Gastroesophageal sphincter (tissue), 4 donors: ENCODE measurements around the gene NTNG2. TPM values are rescaled to one million over a fixed set of nuclear protein-coding genes. Genes with fewer than 3 reads are reported as not detected.

Experiments used
- ATAC-seq: fragments of 150-250 bp; one replicate; pipeline ENCODE4 v1.9.1; 2016; ENCODE audit warnings: mild to moderate bottlenecking, moderate library complexity
- H3K27ac ChIP-seq, 4 donors: fragments of 200-600 bp; sonication (generic) in 3 of 4; 1 replicate in 3 of 4; 2 replicates in 1 of 4; pipeline ENCODE4 v1.5.1; 2016 to 2019
- H3K27me3 ChIP-seq: fragments of 200-600 bp; sonication (generic); one replicate; pipeline ENCODE4 v1.5.1; 2019
- H3K36me3 ChIP-seq, 2 donors: fragments of 200-600 bp; sonication (generic); one replicate each; pipeline ENCODE4 v1.5.1; 2019; ENCODE audit warnings: control low read depth in 1 of 2
- H3K4me1 ChIP-seq, 3 donors: fragments of 200-600 bp; sonication (generic); 1 replicate in 2 of 3; 2 replicates in 1 of 3; pipeline ENCODE4 v1.5.1; 2016 to 2019; ENCODE audit warnings: control low read depth in 2 of 3
- H3K4me3 ChIP-seq, 2 donors: fragments of 200-600 bp; sonication (generic); one replicate each; pipeline ENCODE4 v1.5.1; 2019; ENCODE audit warnings: mild to moderate bottlenecking in 1 of 2, moderate library complexity in 1 of 2
- H3K9me3 ChIP-seq, 3 donors: fragments of 200-600 bp; sonication (generic); one replicate each; pipeline ENCODE4 v1.5.1; 2017 to 2019; ENCODE audit warnings: control low read depth in 2 of 3
- EP300 ChIP-seq: sonication (generic); formaldehyde crosslinking; IDR thresholded peaks from one replicate; pipeline ENCODE4 v1.6.1; 2017; ENCODE audit warnings: antibody characterized with exemption, mild to moderate bottlenecking
- POLR2A ChIP-seq, 2 donors: fragments of 450-650 bp; IDR thresholded peaks; one replicate each; pipeline ENCODE4 v1.6.1; 2017; ENCODE audit warnings: antibody characterized with exemption in 2 of 2, mild to moderate bottlenecking in 2 of 2, moderate library complexity in 1 of 2
- POLR2AphosphoS5 ChIP-seq: sonication (generic); formaldehyde crosslinking; IDR thresholded peaks from one replicate; pipeline ENCODE4 v1.6.1; 2017; ENCODE audit warnings: antibody characterized with exemption
- WGBS, 2 donors: methylation state at CpG; one replicate each; pipeline ENCODE4 v1.1.5; 2018; ENCODE audit warnings: low coverage in 1 of 2; 5-methylcytosine and 5-hydroxymethylcytosine counted together
- total RNA-seq, 4 donors: library from RNA; depleted of rRNA; stranded (reverse); fragments of >200 nt; gene quantifications; one replicate each; pipeline ENCODE4 v1.1.0, GENCODE V29; 2016
- TF ChIP-seq, protein P1 (sequence below), 4 experiments: fragments of 200-600 bp in 2 of 4; fragments of 450-650 bp in 2 of 4; sonication (generic) in 1 of 4; IDR thresholded peaks; one replicate each; pipeline ENCODE4 v1.5.1; 2017 to 2019; ENCODE audit warnings: antibody characterized with exemption in 4 of 4, mild to moderate bottlenecking in 2 of 4, moderate library complexity in 2 of 4

NTNG2 gene
- total RNA-seq, 4 donors from 2014 or later: 0.81 to 1.6 (median 1.3) TPM

DNA sequence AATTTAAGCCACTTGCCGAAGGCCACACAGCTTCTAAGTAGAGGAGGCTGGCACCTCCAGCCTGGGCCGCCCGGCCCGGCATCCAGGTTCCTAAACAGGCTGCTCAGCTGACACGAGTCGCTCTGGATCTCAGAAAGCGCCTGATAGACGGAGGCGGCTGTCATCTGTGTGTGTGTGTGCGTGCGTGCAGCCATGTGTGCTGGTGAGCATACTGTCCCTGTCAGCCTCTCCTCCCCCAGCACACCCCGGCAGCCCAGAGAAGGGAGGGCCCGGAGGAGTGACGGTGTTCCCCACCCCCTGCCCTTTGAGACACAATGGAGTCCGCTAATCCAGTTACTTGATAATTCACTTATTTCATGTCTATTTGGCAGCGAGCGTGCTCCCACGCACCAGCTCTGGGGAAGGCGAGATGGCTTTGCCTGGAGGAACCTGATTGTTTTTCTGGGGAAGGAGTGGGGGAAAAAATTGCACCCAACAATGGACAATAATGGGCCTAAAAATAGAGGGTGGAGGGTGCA lies 20.0 kb downstream of the NTNG2 start:
- ATAC-seq: no peak
- no peaks in the 10 kb centered on the region for H3K36me3 ChIP-seq
- H3K4me1 ChIP-seq: no peaks in the 10 kb centered on the region
- no peaks in the 10 kb centered on the region for H3K9me3 ChIP-seq
- H3K4me3 ChIP-seq: no peak overlapping the region
- 37% methylated on average over 3 of the region's 19 CpGs; no CpG with 5 or more reads in 1 of the 2 donors for WGBS, 2 donors
- H3K27ac ChIP-seq: no peak overlapping the region
- H3K27me3 ChIP-seq: peaks cover 83% of the 10 kb centered on the region
- no peak for TF ChIP-seq EP300
- no peak for TF ChIP-seq POLR2AphosphoS5
- TF ChIP-seq, protein P1, sequence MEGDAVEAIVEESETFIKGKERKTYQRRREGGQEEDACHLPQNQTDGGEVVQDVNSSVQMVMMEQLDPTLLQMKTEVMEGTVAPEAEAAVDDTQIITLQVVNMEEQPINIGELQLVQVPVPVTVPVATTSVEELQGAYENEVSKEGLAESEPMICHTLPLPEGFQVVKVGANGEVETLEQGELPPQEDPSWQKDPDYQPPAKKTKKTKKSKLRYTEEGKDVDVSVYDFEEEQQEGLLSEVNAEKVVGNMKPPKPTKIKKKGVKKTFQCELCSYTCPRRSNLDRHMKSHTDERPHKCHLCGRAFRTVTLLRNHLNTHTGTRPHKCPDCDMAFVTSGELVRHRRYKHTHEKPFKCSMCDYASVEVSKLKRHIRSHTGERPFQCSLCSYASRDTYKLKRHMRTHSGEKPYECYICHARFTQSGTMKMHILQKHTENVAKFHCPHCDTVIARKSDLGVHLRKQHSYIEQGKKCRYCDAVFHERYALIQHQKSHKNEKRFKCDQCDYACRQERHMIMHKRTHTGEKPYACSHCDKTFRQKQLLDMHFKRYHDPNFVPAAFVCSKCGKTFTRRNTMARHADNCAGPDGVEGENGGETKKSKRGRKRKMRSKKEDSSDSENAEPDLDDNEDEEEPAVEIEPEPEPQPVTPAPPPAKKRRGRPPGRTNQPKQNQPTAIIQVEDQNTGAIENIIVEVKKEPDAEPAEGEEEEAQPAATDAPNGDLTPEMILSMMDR (IDR thresholded peaks at IDR 0.05): no peak
- TF ChIP-seq POLR2A (IDR thresholded peaks at IDR 0.05): no peak

DNA sequence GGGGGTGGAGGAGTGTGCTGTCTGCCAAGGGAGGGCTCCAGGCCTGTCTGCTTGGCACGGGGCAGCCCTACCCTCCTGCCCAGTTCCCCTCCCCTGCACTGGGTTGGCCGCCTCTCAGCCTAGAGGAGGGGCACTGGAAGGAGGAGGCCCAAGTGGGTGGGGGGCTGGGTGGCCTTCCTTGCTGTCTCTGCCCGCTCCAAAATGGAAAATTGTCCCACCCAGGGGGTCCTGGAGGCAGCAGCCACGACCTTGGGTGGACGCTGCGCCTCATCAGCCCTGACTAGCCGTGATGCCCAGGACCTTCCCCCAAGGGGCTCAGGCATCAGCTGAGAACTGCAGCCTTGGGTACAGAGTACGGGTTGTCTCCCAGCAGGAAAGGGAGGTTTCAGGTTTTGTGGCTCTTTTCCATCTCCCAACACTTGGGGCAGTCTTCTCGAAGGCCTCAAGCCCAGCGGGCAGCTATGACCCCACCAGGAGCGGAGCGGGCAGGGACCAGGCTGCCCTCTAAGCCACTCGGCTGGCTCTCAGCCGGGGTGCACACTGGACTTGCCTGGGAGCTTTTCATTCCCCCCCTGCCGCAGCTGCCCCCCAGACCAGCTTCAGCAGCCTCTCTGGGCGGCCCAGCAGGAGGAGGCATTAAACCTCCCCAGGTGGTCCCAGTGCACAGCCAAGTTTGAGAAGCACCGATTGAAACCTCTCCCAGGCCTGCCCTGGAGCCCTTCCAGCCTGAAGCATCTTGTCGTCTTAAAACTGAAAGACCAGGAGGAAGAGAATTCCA lies 20.6 kb downstream of the NTNG2 start:
- no peaks in the 10 kb centered on the region for H3K4me1 ChIP-seq
- no peak for ATAC-seq
- 0% methylated on average over 1 of the region's 18 CpGs; no CpG with 5 or more reads in 1 of the 2 donors for WGBS, 2 donors
- no peak overlapping the region for H3K4me3 ChIP-seq
- H3K27me3 ChIP-seq: peaks cover 87% of the 10 kb centered on the region
- no peaks in the 10 kb centered on the region for H3K9me3 ChIP-seq
- no peak overlapping the region for H3K27ac ChIP-seq
- TF ChIP-seq EP300 (no peak), POLR2AphosphoS5 (no peak), POLR2A (IDR thresholded peaks at IDR 0.05) (no peak)
- TF ChIP-seq, protein P1 (IDR thresholded peaks at IDR 0.05): no peak
- no peaks in the 10 kb centered on the region for H3K36me3 ChIP-seq

DNA sequence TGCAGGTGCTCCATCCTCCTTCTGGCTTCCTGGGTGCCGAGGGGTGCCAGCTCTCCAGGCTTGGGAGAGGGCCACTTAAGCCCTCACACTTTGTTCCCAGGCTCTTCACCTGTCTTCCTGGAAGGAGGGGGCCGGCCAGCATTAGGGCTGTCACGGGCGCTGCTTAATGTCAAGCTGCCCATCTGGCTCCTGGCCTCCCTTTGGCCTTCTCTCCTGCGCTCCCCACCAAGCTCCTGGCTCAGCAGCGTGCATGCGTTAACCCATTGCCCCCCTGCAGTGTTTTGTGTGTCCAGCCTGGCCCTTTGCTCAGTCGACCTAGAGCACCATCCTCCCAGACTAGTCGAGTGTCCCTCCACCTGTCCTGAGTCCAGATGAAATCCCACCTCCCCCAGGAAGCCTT lies 21.3 kb downstream of the NTNG2 start:
- peaks cover 89% of the 10 kb centered on the region for H3K27me3 ChIP-seq
- H3K4me1 ChIP-seq: no peaks in the 10 kb centered on the region
- TF ChIP-seq EP300 (no peak), POLR2AphosphoS5 (no peak), POLR2A (IDR thresholded peaks at IDR 0.05) (no peak)
- TF ChIP-seq, protein P1 (IDR thresholded peaks at IDR 0.05): no peak
- no peak overlapping the region for H3K27ac ChIP-seq
- no peaks in the 10 kb centered on the region for H3K36me3 ChIP-seq
- WGBS, 2 donors: 26% methylated on average over 6 of the region's 9 CpGs; no CpG with 5 or more reads in 1 of the 2 donors
- H3K4me3 ChIP-seq: no peak overlapping the region
- H3K9me3 ChIP-seq: no peaks in the 10 kb centered on the region
- no peak for ATAC-seq

DNA sequence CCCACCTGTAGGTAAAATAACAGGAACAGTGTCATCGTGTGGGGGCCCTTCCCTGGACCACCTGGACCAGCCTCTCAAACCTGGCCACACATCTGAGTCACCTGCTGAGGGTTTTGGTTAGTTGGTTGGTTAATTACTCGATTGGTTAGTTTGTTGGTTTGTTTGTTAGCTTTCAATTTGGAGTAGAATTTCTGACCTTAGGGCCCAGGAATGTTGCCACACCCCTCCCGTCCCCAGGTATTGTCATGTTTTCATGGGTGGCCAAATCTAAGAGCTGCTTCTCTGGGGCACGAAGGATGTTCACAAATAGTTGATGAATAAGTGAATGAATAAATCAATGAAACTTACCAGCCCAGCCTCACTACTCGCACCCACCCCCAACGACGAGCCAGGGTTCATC lies 21.9 kb downstream of the NTNG2 start:
- no peaks in the 10 kb centered on the region for H3K9me3 ChIP-seq
- no peak overlapping the region for H3K27ac ChIP-seq
- H3K36me3 ChIP-seq: no peaks in the 10 kb centered on the region
- 67 to 71% methylated on average over 1 to 2 of the region's 7 CpGs for WGBS, 2 donors
- peaks cover 89% of the 10 kb centered on the region for H3K27me3 ChIP-seq
- no peak for ATAC-seq
- H3K4me3 ChIP-seq: no peak overlapping the region
- H3K4me1 ChIP-seq: no peaks in the 10 kb centered on the region
- TF ChIP-seq, protein P1 (IDR thresholded peaks at IDR 0.05): no peak
- TF ChIP-seq POLR2AphosphoS5 (no peak), POLR2A (IDR thresholded peaks at IDR 0.05) (no peak), EP300 (no peak)

DNA sequence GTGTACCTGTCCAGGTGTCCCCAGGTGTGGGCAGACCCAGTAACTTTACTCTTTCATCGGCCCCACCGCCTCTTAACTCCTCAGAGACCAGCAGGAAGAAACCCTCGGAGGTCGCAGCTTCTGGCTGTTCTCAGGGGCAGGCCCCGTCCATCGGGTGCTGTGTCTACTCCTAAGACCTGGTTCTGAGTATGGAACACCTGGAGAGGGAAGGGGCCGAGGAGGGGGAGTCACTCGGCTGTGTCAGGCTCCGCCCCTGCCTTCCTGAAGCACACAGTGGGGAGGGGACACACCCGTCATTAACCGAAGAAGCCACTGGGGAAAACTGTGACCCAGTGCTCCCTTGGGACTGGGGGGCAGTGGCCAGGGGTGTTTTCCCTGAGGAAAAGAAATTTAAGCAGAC lies 22.3 kb downstream of the NTNG2 start:
- H3K4me1 ChIP-seq: no peaks in the 10 kb centered on the region
- no peaks in the 10 kb centered on the region for H3K36me3 ChIP-seq
- TF ChIP-seq EP300 (no peak), POLR2A (IDR thresholded peaks at IDR 0.05) (no peak), POLR2AphosphoS5 (no peak)
- TF ChIP-seq, protein P1 (IDR thresholded peaks at IDR 0.05): no peak
- no peak overlapping the region for H3K27ac ChIP-seq
- peaks cover 86% of the 10 kb centered on the region for H3K27me3 ChIP-seq
- no peaks in the 10 kb centered on the region for H3K9me3 ChIP-seq
- no peak for ATAC-seq
- WGBS, 2 donors: no CpG with 5 or more reads among the region's 11 CpGs
- no peak overlapping the region for H3K4me3 ChIP-seq
